HG02884 (cell line): Measurements from ENCODE around the gene PRDM16.
"Not testable (repeated sequence)": the region's sequence is repeated elsewhere in the genome, so short reads cannot be mapped to it uniquely, and the experiment has no call there.

Source experiments
- ATAC-seq: cut with Tn5 transposase; IDR thresholded peaks from one replicate; pipeline ENCODE4 v1.9.1; 2021; ENCODE audit warnings: mild to moderate bottlenecking, moderate library complexity; ENCODE audit not compliant: unreplicated experiment

The PRDM16 gene

GRCh38 chr1:3237994-3238702 is 169.1 kb downstream of the PRDM16 start:
- no peak for ATAC-seq

DNA sequence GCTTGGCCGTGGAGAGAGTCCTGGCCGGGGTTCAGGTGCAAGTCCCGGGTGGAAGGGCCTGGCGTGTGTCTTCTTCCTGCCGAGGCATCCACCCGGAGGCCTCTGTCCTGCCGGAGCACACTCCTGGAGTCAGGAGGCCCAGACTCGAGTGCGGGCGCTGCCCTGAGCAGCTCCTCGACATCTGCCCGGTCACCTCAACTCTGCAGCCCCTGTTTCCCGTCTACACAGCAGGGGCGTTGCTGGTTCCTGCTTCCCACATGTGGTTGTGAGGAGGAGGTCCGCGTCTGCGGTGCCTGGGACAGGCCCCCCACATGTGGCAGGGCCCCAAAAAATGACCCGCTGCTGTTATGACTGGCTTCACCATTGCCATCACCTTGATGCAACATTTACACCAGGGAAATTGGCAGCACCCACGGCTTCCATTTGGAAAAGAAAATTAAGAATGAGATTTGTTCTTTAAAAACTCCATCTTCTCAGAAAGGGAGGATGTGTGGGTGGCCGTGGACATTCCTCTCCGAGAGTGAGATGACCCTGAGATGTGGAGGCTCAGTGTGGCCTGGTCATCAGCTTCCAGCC is 169.8 kb downstream of the PRDM16 start:
- ATAC-seq = no peak

GRCh38 chr1:3239991-3240390 is 171.0 kb downstream of the PRDM16 start:
- ATAC-seq = not testable (repeated sequence)

GRCh38 chr1:3240524-3241235 is 171.7 kb downstream of the PRDM16 start:
- ATAC-seq = no peak

DNA sequence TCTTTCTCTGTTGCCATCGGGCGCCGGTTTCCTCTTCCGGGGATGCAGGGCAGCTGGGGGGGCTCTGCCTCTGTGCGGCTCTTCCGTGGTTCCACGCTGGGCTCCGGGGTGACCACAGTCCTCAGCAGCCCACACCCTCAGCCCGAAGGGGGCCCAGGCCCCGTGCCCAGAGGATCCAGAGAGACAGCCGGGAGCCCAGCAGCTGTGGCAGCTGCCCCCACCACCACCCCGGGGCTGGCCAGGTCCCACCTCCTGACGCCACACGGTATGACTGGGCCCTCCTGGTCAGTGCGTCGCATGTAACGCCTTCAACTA is 172.2 kb downstream of the PRDM16 start:
- no peak for ATAC-seq

DNA sequence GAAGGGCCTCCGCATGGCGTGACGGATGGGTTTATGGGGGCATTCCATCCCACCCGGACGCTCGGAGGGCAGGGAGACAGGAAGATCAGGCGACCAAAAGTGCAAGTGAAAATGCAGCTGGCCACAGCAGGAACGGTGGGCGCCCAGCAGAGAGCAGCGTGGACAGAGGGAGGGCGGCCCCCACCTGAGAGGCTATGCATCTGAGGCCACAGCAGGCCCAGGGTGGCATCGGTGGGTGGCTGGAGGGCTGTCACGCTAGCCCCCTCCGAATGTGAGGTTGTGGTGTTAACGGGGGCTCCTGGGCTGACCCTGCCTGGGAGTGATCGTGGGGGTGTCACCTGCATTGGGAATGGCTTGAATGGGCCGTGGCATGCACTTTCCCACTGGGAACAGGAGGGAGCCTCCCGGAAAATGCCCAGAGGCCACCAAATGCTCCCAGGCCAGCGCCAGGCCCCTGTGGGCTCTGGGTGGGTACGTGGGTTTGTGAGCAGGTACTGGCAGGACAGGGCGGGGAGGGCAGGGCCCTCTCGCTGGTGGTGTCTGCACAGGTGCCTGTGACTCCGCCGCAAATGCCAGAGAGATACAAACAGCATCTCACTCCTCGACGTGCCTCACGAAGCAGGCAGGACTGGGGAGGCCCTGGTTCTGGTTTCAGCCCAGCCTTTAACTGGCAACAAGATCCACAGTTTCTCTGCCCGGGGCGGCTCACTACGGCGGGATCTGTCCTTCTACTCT is 172.8 kb downstream of the PRDM16 start:
- no peak for ATAC-seq

GRCh38 chr1:3242408-3243260 is 173.6 kb downstream of the PRDM16 start:
- no peak for ATAC-seq

DNA sequence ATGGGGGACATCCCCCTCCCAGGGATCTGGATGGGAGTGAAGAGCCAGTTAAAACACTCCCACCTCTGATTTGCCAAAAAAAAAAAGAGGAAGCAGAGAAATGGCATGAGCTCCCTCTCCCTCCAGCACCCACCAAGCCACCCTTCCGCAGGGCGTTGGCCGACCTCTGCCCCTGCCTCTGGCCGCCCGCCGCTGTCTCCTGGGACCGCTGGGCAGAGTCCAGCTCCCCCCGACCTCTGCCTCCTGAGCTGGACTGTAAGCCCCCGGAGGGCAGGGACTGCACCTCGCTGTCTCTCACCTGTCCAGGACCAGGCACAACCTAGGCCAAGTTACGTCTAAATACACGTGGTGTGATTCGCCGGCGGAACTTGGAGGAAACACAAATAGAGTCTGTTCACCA is 174.3 kb downstream of the PRDM16 start:
- no peak for ATAC-seq

DNA sequence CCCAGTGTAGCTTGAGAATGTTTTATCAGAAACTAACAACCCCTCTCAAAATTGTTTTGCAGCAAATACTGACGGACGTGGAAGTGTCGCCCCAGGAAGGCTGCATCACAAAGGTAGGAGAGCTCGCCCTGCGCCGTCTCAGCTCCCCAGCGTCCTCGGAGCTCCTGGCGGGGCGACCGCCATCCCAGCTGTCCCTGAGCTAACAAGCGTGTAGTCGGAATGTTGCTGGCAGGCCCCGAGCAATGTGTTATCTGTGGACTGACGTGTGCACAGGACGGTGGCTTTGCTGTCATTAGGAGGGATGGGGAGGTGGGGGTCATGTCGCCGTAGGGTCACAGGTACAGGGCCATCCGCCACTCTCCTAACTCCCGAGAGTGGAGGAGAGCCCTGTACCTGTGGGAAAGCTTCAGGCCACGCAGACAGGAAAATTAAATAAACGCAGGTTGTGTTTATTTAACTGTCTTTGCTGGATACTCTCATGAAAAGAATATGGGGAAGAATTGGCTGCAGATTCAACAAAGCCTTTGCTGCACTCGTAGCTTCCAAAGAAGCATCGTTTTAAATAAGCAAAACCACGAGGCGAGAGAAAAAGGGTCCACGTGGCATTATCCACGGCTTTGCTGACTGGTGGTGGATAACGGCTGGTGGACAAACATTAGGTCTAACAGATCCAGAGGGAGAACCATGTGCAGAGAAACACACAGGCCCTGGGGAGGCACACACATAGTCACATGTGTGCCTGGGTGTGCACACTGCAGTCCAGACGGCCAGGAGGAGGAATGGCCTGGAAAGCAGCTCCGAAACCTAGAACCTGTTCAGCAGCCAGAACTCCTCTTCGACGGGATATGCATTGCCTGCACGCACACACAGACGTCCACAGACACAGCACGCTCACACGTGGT is 175.3 kb downstream of the PRDM16 start:
- ATAC-seq = no peak

DNA sequence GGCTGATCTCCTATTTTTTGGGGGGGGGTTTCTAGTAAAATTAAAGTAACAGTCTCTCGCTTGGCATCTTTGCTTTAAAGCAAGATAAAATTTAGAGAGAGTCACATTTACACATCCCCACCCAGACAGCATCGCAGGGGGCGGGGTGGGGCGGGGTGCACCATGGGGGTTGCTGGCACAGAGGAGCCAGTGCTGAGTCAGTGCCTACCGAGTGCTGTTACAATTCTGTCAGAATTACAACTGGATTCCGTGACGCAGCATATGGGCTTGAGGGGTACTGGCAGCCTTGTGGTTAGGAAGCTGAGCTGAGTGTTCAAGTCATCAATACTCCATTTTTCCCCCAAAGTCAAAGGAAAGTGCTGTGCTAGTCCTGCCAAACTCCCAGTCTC is 175.9 kb downstream of the PRDM16 start:
- no peak for ATAC-seq

GRCh38 chr1:3245344-3245743 is 176.3 kb downstream of the PRDM16 start:
- no peak for ATAC-seq

GRCh38 chr1:3245768-3246167 is 176.8 kb downstream of the PRDM16 start:
- no peak for ATAC-seq

DNA sequence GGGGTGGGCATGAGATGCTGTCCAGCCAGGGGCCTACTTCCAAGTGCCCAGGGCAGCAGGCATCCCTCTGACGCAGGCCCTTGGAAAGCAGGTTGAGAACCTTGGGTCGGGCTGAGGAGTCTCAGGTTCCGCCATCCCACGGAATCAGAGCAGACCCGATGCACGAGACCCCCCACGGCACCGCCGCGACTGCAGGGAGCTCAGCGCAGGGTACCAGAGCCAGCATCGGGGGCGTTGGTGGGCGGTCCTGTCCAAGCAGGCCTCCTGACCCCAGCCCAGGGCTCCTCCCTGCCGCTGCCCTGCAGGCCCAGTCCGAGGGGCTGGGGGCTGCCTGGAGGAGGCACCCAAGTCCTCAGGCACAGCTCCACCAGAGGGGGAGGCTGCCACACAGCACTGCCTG is 177.2 kb downstream of the PRDM16 start:
- no peak for ATAC-seq

- ATAC-seq = no peak
Observed at GRCh38 chr1:3247521-3248121, 178.6 kb downstream of the PRDM16 start.

DNA sequence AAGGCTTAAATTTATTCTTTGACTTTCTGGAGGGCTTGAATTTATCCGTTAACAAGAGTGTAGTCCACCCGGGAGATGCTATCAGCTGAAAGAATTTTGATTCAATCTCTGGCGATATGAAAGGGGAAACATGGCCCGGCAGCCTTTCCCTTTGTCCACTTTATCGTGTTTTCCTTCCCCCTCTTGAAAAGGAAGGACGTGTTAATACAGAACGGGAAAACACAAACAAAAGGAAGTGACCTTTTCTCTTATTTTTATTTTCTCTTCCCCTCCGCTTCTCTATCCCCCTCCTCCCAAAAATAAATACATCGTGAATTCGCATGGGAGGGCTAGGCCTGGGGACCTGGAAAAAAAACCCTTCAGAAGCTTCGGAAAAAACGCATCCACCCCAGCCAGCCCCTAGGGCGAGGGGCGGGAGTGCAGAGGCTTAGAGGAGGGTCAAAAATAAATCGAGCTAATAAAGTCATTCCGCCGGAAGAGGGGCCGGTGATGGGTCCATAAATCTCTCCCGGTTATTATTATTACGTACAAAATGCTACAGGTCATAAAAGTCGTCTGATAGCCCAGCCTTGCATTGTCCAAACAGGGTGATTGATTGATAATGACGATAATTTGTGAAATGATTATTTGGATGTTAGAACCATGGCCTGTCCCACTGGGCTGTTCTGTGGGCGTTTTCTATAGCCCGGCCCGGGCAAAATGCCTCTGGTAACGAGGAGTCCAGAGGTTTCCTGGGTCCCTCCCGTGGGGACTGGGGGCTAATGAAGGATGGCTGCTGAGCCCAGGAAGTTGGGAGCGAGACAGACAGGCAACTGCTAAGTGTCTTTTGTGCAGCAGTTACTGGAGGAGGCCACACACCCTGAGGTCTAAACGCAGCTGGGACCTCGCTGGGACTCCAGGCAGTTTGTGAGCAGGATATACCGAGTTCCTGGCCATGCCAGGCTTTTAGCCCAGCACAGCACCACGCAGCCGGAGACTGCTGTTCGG is 179.4 kb downstream of the PRDM16 start:
- ATAC-seq = no peak

- ATAC-seq = no peak
Observed at GRCh38 chr1:3249231-3249630, 180.2 kb downstream of the PRDM16 start.

DNA sequence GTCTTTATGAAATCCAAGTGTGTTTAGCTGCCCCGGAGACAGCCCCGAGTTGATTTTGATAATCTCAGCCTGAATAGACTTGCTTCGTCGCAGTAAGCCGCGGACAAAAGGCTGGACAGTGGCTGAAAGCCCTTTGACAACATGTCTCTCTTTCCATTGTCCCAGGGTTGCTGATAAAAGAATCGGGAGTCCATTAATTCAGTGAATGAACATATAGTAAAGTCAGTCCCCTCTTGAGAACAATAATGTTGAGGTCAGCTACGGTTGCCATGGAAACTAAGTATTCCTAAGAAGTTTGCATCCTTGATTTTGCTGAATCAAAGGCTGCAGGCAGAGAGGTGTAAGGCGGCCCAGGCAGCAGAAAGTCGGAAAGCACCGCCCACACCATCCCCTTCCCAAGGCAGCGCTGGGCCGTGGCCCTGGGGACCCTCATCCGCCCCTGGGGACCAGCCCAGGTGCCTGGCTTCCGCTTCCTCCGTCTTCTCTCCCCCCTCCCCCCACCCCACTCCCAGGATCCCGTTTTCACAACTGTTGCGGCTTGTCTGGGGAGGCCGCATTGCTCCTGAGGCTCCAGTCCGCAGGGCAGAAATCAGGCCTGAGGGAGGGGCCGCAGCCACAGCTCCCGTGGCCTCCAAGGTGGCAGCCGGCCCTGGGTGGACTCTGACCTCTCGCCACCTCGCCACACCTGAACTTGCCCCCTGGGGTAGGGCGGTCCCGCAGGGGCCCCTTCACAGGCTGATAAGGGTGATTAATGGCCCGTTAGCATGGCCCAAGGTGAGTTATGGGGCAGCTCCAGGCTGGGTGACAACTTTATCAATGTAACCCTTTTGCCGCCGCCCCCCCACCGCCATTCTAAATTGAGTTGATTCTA is 180.9 kb downstream of the PRDM16 start:
- no peak for ATAC-seq
